Effector CD8-positive, alpha-beta T cell (primary cell): Measurements from ENCODE around the gene BABAM2.
A peak's percentile ranks its signal among the peaks of the same experiment; 100 is the strongest.
"Not testable (repeated sequence)": the region's sequence is repeated elsewhere in the genome, so short reads cannot be mapped to it uniquely, and the experiment has no call there.

Experiments
- DNase-seq: peaks from one replicate; lab custom pipeline; 2025; lab: John Stamatoyannopoulos, UW

Gene BABAM2

DNA sequence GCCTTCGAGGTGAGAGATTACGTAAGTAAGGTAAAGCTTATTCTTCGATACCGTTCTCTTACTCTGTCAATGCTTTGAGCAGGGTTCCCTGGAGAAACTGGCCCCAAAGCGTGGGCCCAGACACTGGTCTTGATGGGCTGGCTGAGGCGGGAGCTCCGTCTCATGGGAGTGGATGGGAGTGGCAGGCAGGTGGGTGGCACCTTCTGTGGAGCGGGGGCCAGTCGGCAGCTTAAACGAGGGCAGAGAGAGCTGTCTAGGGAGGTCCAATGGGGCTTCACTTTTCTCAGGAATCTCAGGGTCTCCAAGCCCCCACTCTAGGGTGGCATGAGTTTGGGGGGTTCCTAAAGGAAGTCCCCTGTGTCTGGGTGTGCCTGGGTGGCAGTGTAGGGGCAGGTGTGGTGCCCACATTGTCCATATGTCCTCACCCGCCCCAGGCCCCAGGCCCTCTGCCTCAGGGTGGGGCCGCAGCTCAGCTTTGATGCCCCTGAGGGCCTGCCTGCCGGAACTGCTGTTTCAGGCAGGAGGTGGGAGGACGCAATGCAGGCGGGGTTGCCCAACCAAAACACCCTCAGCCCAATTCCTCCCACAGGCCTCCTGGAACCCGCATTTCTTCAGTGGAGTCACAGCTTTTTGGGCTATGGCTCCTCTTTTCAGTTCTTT is 469.7 kb downstream of the BABAM2 start:
- DNase-seq, result no peak

DNA sequence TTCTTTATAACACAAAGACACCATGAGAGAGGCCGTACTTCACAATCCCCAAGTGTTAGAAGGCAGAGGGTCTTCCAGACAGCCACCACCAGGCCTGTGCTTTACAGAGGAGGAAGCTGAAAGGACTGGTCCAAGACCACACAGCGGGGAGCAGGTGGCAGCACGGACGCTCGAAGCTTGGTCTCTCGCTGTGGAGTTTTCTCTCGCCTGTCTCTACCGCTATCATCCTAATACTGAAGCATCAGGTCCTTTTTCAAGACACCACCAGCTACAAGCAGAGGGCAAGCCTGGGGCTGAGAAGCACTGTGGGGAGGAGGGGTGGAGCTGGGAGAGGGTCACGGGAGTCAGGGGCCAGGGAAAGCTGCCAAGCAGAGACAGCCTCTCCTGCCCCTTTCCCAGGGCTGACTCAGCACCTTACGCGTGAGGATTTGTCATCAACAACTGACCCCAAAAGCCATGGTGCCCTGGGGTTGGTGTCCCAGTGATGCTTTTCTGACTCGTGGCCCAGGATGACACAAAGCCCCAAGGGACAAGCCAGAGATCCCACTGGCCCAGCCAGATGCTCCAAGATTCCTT is 470.3 kb downstream of the BABAM2 start:
- no peak for DNase-seq

DNA sequence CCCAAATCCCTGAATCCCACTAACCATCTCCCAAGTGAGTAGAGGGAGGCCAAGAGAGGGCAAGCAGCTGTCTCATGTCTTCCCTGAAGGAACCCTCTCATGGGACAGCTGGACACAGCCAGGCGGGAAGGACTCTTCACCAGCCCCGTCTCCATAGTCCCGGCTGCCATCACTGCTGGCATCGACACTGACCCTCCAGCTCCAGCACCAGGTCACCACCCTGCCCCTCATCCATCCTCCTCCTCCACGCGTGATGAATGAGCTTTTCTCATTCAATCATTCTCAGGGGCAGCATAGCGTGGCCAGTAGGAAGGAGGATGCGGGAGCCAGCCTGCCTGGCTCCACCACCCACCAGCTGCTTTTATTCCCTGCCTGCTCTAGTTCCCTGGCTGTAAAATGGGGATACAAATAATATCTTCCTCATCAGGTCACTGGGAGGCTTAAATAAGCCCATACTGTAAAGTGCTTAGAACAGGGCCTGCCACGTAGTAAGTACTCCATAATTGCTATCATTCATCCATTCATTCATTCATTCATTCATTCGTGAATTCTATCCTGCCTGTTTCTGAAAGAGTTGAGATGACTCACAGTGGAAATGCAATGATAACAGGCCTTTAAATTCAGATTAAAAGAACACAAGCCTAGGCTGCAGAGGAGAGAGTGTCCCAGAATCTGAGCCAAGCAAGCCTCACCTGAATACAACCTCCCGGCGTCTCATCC is 471.6 kb downstream of the BABAM2 start:
- no peak for DNase-seq

DNA sequence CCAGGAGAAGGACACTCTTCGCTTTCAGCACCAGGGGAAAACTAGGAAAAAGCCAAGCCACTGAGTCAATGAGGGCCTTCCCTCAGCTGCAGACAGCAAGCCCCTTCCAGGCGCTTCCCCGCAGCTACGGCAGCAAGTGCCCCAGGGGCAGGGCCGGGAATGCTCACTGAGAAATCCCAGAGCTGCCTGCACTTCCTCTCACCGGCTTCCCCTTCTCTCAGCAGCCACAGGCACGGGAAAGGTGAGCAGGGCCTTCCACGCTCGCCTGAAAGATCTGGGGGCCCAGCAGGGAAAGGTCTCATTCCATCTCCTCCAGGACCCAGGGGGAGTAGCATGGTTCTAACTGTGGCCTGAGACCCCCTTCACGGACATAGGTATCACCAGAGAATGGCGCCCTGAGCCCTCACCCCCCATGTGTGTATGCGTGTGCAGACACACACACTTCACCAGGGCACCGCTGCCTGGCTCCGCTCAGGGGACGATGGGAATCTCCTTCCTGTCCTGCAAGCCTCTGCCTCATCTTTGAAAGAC is 472.5 kb downstream of the BABAM2 start:
- no peak for DNase-seq

DNA sequence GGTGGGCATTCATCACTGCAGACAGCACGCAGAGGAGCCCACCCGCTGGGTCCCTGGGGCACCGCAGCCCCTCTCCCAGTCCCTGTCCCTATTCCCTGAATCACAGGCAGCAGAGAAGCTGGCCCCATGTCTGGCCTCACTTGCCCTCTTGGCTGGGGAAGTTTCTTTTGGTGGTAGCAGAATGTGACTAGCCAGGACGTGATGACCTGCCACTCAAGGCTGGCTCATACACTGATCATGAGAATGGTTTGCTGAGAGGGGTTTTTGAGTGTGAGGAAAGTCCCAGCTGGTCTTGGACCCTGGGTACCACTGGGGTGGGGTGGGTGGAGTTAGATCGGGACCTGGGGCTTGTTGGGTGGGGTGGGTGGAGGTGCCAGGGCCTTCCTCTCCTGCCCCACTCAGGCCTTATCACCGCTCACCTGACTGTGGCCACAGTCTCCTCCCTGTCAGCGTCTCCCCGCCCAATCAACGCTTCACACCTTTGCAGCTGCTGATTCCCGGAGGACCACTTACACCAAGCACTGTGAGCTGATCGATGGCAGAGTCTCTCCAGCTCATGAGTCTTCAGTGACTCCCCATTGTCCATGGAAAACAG is 473.3 kb downstream of the BABAM2 start:
- no peak for DNase-seq

DNA sequence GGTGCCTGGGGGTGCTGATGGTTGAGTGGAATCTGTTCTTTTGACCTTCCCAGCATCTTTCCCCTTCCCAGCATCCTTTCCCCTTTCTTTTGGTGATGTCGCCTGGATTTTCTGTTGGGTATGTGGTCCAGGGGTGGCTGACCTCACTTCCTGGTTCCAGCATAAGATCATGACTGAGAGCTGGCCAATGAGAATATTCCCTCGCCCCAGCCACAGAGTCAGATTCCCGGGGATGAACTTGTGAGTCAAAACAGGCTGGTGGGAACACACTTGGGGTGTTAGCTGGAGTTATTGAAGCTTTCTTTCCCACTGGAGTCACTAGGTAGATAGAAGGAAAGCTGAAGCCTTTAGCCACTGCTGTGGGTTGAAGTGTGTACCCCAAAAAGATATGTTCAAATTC is 474.1 kb downstream of the BABAM2 start:
- DNase-seq, result no peak

DNA sequence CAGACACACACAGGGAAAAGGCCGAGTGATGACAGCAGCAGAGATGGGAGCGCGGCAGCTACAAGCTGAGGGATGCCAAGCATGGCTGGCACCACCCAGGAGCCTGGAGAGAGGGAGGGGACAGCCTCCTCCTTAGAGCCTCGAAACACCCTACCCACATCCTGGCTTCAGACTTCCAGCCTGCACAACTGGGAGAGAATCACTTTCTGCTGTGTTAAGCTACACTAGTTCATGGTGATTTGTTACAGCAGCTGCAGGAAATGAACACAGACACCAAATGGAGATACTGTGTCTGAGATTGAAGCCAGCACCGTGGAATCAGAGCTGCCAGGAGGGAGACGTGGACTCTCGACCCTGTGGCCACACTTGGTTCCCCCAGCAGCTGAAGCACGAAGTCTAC is 474.6 kb downstream of the BABAM2 start:
- no peak for DNase-seq

DNA sequence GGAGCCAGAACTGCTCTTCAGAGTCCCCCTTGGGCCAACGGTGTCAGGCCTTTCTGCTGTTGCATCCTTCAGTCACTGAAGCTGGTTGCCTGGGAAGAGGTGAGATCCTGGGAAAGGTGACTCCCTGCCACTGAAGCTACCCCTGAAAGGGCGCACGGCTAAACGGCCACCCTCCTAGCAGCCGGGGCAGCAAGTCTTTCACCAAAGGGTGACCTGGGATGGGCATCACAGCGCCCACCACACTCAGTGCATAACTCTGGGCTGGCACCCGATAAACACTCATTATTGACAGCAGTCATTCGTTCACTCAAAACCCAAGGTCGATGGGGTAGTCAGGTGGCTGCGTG is 475.6 kb downstream of the BABAM2 start:
- no peak for DNase-seq

DNA sequence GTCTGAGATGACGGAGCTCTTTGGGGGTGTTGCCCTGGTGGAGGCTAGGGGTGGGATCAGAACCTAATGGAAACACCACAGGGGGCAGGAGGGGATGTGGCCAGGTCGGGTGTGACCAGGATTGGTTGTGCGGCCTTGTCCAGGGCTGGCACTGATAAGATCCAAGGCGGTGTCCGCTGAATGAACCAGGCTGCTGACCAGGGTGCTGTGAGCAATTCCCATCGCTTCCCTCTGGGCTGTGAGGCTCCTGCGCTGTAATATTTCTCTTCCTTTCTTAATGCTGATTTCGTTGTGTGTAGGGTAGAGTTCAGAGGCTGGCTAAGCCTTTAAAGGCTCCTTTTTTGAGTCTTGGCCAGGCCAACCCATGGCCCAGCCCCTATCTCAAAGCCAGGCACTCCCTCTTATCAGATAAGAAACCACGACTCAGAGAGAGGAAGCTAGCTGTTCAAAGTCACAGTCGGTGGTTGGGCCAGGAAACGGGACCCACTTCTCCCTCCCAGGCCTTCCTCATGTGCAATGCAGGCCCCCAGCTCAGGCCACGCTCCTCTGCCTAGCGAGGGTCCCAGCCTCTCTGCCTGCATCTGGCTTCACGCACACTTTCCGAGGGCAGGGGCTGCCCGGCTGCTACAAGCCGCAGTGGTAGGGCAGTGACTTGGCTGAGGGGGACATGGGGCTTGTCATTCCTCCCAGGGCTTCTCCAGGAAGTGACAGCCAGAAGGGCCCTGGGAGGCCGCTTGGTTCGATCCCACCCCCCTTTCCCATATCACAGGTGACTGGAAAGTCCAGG is 476.2 kb downstream of the BABAM2 start:
- DNase-seq, result peak; percentile 12

DNA sequence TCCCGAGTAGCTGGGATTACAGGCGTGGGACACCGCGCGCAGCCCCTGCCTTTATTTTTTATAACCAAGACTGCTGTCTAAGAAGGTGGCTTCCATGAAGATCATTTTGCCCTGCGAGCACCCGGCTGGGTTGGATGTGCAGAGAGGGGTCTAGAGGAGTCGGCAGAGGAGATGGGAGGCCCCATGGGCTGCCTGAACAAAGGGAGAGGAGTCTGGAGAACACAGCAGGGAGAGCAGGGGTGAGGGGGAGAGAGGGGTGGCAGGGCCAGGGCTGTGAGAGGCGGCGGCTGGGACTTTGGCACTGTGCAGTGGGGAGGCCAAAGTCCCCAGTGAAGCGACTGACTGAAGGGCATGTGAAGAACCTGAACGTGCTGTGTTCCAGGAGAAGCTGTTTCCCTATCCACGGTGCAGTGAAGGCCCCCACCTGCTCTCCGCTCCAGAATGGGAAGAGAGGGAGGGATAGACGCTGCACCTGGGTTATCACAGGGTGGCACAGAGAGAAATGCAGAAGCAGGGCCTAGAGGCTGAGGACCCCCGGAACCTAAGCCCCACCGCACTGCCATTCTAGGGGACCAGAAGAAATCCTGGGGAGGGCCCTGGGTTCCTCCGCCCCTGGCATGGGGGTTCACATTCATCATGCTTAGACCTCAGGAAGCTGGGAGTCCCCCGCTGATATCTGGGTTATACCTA is 477.3 kb downstream of the BABAM2 start:
- no peak for DNase-seq

DNA sequence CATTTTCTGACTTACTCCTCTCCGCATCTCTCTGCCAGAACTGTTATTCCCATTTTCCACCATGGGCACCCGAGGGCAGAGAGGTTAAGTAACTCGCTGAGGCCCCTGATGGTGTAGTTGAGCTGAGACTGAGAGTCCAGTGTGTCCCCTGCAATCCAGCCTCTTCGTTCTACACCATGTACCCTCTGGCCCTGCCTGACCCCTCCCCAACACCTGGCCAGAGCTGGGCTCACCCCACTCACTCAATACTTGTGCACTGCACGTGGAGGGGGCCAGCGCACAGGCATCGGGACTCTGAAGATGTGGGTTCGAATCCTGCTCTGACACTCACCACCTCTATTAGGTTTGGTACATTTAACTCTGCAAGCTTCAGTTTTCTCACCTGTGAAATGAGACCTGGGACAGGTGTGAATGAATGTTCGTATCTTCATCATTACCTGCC is 477.8 kb downstream of the BABAM2 start:
- DNase-seq, result no peak

DNA sequence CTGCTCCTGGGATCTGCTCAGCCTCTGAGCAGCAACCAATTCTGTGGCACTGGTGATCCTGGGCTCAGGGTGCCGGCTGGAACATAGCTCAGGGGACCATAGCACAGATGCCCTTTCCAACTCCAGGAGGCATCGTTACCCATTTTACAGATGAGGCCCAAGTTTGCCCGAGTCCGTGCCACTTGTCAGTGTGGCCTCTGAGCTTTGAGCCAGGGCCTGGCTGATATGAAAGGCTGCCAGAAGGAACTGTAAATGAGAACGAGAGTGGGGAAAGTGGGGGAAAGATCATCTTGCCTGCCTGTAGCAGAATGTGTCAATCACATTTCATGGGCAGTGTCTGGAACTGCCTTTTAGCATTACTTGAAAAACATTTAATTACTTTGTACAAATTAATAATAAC is 478.8 kb downstream of the BABAM2 start:
- DNase-seq, result no peak

DNA sequence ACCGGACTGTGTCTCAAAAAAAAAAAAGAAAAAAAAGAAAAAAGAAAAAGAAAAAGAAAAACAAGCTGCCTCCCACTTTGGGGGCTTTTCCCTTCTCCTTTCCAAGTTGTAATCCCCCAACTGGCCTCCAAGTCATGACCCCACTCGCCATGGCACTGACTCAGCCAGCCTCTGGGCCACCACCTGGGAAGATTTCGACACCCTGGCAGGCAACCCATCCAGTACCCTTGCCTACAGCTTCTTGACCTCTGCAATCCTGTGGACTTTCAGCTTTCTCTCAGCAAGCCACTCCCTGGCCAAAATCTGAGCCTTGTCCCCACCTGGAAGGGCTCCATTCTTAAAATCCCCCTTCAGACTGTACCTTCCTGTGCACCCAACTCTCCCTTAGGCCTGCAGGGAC is 479.8 kb downstream of the BABAM2 start:
- no peak for DNase-seq

DNA sequence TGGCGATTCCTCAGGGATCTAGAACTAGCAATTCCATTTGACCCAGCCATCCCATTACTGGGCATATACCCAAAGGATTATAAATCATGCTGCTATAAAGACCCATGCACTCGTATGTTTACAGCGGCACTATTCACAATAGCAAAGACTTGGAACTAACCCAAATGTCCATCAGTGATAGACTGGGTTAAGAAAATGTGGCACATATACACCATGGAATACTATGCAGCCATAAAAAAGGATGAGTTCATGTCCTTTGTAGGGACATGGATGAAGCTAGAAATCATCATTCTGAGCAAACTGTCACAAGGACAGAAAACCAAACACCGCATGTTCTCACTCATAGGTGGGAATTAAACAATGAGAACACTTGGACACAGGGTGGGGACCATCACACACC is 481.2 kb downstream of the BABAM2 start:
- not testable (repeated sequence) for DNase-seq

DNA sequence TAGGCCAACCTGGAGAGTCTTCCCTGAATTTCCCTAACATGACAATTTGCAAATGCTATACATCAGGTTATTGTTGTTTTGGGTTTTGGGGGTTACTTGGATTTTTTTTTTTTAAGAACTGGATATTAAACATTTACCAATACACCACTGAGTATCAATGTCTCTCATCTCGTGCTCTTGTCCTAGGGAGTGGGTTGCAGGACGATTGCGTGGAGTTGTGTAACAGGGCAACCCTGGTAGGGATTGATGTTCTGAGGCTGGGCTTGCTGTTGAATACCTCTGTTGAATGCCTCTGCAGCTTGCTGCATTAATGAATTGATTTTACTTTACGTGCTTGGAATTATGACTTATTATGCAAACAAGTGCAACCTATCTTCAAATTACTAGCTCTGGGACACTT is 483.3 kb downstream of the BABAM2 start:
- DNase-seq, result no peak

DNA sequence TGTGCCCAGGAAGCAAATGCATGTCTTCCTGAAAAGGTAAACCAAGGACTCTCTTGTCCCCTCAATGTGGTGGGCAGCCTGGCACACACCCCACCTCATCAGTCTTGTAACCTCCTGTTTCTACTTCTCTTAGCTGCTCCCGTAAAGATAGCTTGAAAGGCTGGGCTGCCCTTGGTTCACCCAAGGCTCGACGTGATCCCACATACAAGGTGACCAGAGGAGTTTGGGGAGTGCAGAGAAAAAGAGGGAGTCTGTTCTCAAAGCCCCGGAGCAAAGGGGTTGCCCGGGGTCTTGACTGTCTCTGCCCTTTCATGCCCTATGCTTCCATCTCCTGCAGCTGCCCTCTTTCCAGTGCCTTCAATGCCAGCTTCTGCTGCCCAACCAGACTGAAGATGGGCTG is 483.8 kb downstream of the BABAM2 start:
- DNase-seq, result no peak

DNA sequence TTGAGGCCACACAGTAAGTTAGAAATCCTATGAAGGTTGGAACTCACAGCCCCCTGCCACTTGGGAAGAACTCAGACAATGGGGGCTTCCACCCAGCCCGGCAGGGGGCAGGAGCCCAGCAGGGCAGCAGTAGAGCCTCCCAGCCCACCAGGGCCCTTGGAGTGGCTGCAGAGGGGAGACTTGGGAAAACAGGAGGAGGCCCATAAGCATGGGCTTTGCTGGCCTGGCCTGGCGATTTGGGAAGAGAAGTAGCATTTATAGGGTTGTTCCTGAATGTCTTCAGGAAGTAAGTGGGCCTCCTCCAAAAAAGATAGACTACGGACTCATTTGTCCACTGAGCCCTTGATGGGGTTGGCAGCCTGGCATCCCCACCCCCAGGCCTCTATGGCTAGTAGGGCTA is 484.7 kb downstream of the BABAM2 start:
- no peak for DNase-seq

DNA sequence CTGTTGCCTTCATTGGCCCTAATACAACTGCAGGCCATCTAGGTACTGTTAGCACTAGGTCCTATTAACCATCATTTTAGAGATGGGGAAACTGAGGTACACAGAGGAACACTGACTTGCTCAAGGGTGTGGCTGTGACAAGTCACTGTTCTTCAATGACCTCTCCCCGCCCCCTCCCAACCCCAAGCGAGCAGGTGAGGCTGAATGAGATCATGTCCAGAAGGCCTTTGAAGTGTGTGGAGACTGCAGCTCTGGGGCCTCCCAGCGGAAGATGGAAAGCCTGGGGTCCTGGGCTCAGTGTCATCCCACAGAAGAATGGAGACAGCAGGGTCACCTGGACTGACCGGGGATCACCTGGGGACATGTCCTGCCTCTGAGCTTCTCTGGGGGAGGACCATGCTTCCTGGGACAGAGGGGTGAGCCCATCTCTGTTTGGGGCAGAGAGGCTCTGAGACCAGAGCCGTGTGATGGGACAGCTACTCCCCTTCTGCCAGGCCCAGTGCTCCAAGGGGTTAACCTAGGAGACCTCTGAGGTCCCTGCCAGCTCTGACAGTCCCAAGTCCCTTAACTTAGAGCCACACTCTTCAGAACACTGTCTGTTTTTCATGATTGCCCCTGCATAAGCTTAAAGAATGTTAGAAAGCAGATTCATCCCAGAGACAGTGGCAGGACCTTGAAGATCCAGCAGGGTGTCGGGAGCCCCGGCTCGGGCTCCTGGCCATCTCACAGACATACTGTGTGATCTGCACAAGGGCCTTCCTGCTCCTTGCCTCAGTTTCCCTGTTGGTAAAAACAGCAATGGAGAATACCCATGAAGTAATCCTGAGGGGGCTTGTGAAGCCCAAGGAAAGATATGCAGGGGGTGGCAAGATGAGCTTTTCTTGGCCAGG is 485.5 kb downstream of the BABAM2 start:
- no peak for DNase-seq

DNA sequence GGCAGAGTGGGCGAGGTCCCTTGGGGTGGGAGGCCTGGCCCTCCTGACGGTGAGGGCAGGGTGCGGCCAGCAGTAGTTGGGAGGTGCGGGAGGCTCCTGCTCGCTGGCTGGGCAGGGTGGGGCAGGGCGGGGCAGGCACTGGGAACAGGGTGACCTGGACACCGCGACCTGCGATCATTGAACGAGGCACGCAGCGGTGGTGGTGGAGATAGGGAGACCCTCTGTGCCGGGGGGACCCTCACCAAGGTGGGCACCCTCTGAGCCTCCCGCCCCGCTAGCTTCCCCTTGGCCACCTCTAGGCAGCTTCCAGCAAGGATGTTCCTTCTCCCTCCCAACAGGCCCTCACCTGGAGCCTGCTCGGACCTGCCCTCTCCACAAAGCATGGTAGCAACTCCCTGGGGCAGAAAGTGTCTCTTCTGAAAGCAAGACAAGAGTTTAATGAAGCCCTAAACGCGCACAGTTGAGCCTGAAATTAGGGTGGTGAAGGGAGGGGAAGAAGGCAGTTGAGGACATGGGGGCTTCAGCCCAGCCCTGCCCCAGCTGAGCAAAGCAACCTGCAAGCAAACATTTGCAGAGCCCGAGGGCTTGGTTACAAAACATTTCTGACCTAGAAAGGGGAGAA is 486.8 kb downstream of the BABAM2 start:
- no peak for DNase-seq
